ENCODE data around the gene GPHA2. TPM values are rescaled to one million over a fixed set of nuclear protein-coding genes. Genes with fewer than 3 reads are reported as not detected.
A peak's percentile ranks its signal among the peaks of the same experiment; 100 is the strongest.

GPHA2 gene
- polyA plus RNA-seq, 1 experiment: not detected

DNA sequence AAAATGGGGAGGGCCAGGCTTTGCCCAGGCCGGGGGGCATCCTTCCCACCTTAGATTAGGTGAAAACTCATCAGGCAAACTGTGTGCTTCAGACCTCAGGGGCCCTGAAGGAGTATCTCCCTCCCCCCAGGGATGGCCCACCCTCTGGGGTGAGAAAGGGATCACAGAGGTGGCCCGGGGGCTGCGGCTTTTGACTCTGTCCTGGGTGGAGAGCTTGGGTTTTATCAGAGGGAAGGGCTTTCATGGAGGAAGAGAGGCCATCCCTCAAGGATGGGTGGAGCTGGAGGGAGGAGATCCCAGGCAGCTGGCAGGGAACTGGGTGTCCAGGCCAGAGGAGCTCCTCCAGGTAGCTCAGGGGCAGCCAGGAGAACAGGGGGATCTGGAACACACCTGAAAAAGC, 14.3 kb downstream of the GPHA2 start:
- CTCF ChIA-PET: interaction anchor here (0.8 kb wide), 1 partner anchor 33 kb away, joined by 4 read pairs; no protein-coding TSS in a partner anchor
- POLR2A ChIA-PET: no interaction called here

DNA sequence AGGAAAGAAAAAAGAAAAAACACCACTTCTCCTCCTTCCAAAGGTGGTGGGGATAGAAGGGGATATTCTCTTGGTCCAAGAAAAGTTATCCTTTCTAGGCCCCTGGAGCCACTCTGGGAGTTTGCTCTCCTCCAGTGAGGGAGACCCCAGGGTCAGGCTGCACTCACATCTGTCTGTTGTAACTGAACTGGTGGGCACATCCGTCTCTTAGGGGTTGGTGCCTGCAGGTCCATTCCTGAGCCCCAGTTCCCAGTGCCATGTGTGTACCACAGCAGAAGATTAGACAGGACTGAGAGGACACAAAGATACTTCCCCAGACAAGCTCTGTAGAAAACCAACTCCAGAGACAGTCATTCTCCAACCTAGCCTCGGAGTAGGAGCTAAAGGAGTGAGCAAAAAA, 15.6 kb downstream of the GPHA2 start:
- Histone ChIP-seq H3K27me3 (ENCODE audit: control insufficient read depth, insufficient read depth, low read length) (no peaks in the 10 kb centered on the region), H3K4me3 (ENCODE audit: low read depth, low read length) (no peak overlapping the region), H3K27ac (ENCODE audit: low read depth, low read length) (no peak overlapping the region), H3K9me3 (ENCODE audit: control insufficient read depth, insufficient read depth, low read length) (no peaks in the 10 kb centered on the region; the same call in 1 of the 2 replicates)
- TF ChIP-seq, protein P1, sequence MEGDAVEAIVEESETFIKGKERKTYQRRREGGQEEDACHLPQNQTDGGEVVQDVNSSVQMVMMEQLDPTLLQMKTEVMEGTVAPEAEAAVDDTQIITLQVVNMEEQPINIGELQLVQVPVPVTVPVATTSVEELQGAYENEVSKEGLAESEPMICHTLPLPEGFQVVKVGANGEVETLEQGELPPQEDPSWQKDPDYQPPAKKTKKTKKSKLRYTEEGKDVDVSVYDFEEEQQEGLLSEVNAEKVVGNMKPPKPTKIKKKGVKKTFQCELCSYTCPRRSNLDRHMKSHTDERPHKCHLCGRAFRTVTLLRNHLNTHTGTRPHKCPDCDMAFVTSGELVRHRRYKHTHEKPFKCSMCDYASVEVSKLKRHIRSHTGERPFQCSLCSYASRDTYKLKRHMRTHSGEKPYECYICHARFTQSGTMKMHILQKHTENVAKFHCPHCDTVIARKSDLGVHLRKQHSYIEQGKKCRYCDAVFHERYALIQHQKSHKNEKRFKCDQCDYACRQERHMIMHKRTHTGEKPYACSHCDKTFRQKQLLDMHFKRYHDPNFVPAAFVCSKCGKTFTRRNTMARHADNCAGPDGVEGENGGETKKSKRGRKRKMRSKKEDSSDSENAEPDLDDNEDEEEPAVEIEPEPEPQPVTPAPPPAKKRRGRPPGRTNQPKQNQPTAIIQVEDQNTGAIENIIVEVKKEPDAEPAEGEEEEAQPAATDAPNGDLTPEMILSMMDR (IDR thresholded peaks at IDR 0.05; ENCODE audit: low read depth, low read length): no peak
- ChIA-PET POLR2A (no interaction called here), CTCF (interaction anchor here (1.1 to 1.8 kb wide), 3 partner anchors 13 to 191 kb away, joined by 3 to 5 read pairs (median 4); partner anchors contain the start of gene ARL2)
- DNase-seq (ENCODE audit: low read depth, low spot score): no peak

More for the DNA sequence above, 14.3 kb downstream of the GPHA2 start:
- Histone ChIP-seq H3K27ac (ENCODE audit: low read depth, low read length) (no peak overlapping the region), H3K27me3 (ENCODE audit: control insufficient read depth, insufficient read depth, low read length) (no peaks in the 10 kb centered on the region), H3K9me3 (ENCODE audit: control insufficient read depth, insufficient read depth, low read length) (no peaks in the 10 kb centered on the region; the same call in 1 of the 2 replicates), H3K4me3 (ENCODE audit: low read depth, low read length) (no peak overlapping the region)
- no peak for DNase-seq (ENCODE audit: low read depth, low spot score)
- TF ChIP-seq, protein P1 (IDR thresholded peaks at IDR 0.05; ENCODE audit: low read depth, low read length): no peak

DNA sequence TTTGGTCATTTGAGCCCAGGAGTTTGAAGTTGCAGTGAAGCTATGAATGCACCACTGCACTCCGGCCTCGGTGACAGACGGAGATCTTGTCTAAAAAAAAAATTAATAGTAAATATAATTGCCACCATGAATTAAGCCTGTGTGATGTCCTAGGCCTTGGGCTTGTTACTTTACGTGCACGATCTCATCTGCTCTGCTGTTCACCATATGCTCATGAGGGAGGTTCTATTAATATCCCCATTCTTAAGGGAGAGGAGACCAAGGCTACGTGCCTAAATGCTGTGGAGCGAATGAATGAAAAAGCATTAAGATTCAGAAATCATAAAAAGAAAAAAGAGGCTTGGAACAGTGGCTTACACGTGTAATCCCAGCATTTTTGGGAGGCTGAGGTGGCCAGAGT, 16.1 kb downstream of the GPHA2 start:
- ChIA-PET CTCF (interaction anchor here (0.7 to 1.8 kb wide), 5 partner anchors 14 to 191 kb away, joined by 3 to 5 read pairs (median 3); partner anchors contain the start of gene ARL2), POLR2A (no interaction called here)
- DNase-seq (ENCODE audit: low read depth, low spot score): no peak
- Histone ChIP-seq H3K9me3 (ENCODE audit: control insufficient read depth, insufficient read depth, low read length) (no peaks in the 10 kb centered on the region; the same call in 1 of the 2 replicates), H3K27me3 (ENCODE audit: control insufficient read depth, insufficient read depth, low read length) (no peaks in the 10 kb centered on the region), H3K4me3 (ENCODE audit: low read depth, low read length) (no peak overlapping the region), H3K27ac (ENCODE audit: low read depth, low read length) (no peak overlapping the region)
- TF ChIP-seq, protein P1 (IDR thresholded peaks at IDR 0.05; ENCODE audit: low read depth, low read length): no peak

DNA sequence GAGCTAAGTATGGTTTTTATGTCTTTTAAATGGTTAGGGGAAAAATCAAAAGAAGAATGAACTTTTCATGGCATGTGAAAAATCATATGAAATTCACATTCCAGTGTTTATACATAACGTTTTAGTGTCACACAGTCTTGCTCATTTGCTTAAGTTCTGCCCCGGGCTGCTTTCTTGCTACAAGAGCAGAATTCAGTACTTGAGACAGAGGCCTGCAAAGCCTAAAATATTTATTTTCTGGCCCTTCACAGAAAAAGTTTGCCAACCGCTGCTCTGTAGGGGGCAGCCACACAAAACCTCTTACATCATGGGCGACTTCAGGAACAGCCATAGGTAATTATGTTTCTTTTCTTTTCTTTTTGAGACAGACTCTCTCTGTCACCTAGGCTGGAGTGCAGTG, 17.7 kb downstream of the GPHA2 start:
- peak; percentile 23 for DNase-seq (ENCODE audit: low read depth, low spot score)
- ChIA-PET POLR2A (interaction anchor here (0.5 to 0.9 kb wide), 2 partner anchors 24 to 199 kb away, joined by 3 to 4 read pairs; partner anchors contain the start of gene ZNHIT2), CTCF (interaction anchor here (1.1 to 1.8 kb wide), 2 partner anchors 27 to 193 kb away, joined by 3 to 4 read pairs; no protein-coding TSS in a partner anchor)
- Histone ChIP-seq H3K27ac (ENCODE audit: low read depth, low read length) (peak overlapping the region; percentile 81), H3K27me3 (ENCODE audit: control insufficient read depth, insufficient read depth, low read length) (no peaks in the 10 kb centered on the region), H3K9me3 (ENCODE audit: control insufficient read depth, insufficient read depth, low read length) (no peaks in the 10 kb centered on the region; the same call in 1 of the 2 replicates), H3K4me3 (ENCODE audit: low read depth, low read length) (peak overlapping the region; percentile 61)
- TF ChIP-seq, protein P1 (IDR thresholded peaks at IDR 0.05; ENCODE audit: low read depth, low read length): peak; percentile 52

DNA sequence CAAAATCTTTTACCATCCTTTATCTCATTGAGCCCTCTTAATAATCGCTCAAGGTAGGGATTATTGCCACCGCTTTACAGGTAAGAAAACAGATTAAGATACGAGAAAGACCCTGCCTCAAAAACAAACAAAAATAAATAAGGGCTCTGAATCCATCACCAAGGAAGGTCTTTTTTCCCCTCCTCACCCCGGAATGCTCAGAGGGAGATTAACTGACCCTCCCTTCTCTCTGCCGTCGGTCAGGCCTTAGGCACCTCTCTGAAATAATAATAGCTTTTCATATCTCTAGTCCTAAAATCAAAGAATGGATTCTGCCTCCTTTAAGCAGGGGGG, 18.1 kb downstream of the GPHA2 start:
- H3K9me3 ChIP-seq (ENCODE audit: control insufficient read depth, insufficient read depth, low read length): no peaks in the 10 kb centered on the region; the same call in 1 of the 2 replicates
- peak overlapping the region; percentile 61 for H3K4me3 ChIP-seq (ENCODE audit: low read depth, low read length)
- DNase-seq (ENCODE audit: low read depth, low spot score): no peak
- TF ChIP-seq, protein P1 (IDR thresholded peaks at IDR 0.05; ENCODE audit: low read depth, low read length): no peak
- ChIA-PET POLR2A (interaction anchor here (0.5 to 0.9 kb wide), 2 partner anchors 25 to 200 kb away, joined by 3 to 4 read pairs; partner anchors contain the start of gene ZNHIT2), CTCF (interaction anchor here (1.1 kb wide), 1 partner anchor 27 kb away, joined by 3 read pairs; no protein-coding TSS in a partner anchor)
- peak overlapping the region; percentile 81 for H3K27ac ChIP-seq (ENCODE audit: low read depth, low read length)
- H3K27me3 ChIP-seq (ENCODE audit: control insufficient read depth, insufficient read depth, low read length): no peaks in the 10 kb centered on the region

Data from AG04450 (cell line).